COLO668 (cell line): ENCODE results near the gene SH2B3.
"Not testable (repeated sequence)": the region's sequence is repeated elsewhere in the genome, so short reads cannot be mapped to it uniquely, and the experiment has no call there.

Source experiments
- DNase-seq: peaks from one replicate; lab custom pipeline; 2025; ENCODE audit not compliant: unreplicated experiment; lab: John Stamatoyannopoulos, UW

The SH2B3 gene

GRCh38 chr12:111457577-111457976 is 51.9 kb downstream of the SH2B3 start:
- DNase-seq: no peak

GRCh38 chr12:111458546-111459172 is 52.9 kb downstream of the SH2B3 start:
- DNase-seq: no peak

GRCh38 chr12:111460111-111460510 is 54.4 kb downstream of the SH2B3 start:
- not testable (repeated sequence) for DNase-seq

GRCh38 chr12:111462210-111462769 is 56.6 kb downstream of the SH2B3 start:
- no peak for DNase-seq

GRCh38 chr12:111467092-111467856 is 61.6 kb downstream of the SH2B3 start:
- no peak for DNase-seq

GRCh38 chr12:111467857-111468241 is 62.1 kb downstream of the SH2B3 start:
- DNase-seq: no peak

GRCh38 chr12:111469401-111469800 is 63.7 kb downstream of the SH2B3 start:
- no peak for DNase-seq

GRCh38 chr12:111471236-111471635 is 65.5 kb downstream of the SH2B3 start:
- DNase-seq: no peak

- no peak for DNase-seq
These were observed 76.7 kb downstream of the SH2B3 start for GRCh38 chr12:111482462-111482861.

- DNase-seq: no peak
These were observed 82.5 kb downstream of the SH2B3 start for GRCh38 chr12:111488271-111488670.

- no peak for DNase-seq
These were observed 83.1 kb downstream of the SH2B3 start for GRCh38 chr12:111488798-111489197.

- not testable (repeated sequence) for DNase-seq
These were observed 87.3 kb downstream of the SH2B3 start for GRCh38 chr12:111492979-111493378.

- no peak for DNase-seq
These were observed 89.0 kb downstream of the SH2B3 start for GRCh38 chr12:111494676-111495075.
